Caki2 (cell line): ENCODE data around the gene USP24. TPM values are rescaled to one million over a fixed set of nuclear protein-coding genes. Genes with fewer than 3 reads are reported as not detected.

Experiments used
- DNase-seq: peaks from one replicate; pipeline ENCODE4 v3.0.0-alpha.2; 2015; ENCODE audit warnings: low read depth
- in situ Hi-C: cut with HindIII; loops from 2 replicates; pipeline ENCODE4 v1.10.0; 2016; ENCODE audit warnings: low sequenced_read_pairs, low pct_unique_long_range_greater_than_20kb, mixed read lengths
- total RNA-seq: library from RNA; depleted of rRNA; stranded (reverse); fragments of >200 nt; shearing (Covaris generic); gene quantifications from 2 replicates; pipeline ENCODE4 v1.2.3, GENCODE V29; 2014; ENCODE audit warnings: low replicate concordance; rRNA removed

Gene USP24
- 10.7 and 13.0 TPM in 2 replicates for total RNA-seq

- DNase-seq, result peak; percentile 85
- in situ Hi-C loops, result no loop called here
Observed at GRCh38 chr1:55215194-55216021, at the start of gene USP24. USP24 (minus strand) TSS chr1:55215364; CDS start chr1:55215113, 251 bp downstream.

- in situ Hi-C loops, result no loop called here
- DNase-seq, result peak; percentile 15
Observed at GRCh38 chr1:55262822-55263221, 47.7 kb upstream of the USP24 start.

GRCh38 chr1:55259911-55260609, 44.9 kb upstream of the USP24 start:
- DNase-seq, result no peak
- in situ Hi-C loops, result no loop called here

GRCh38 chr1:55257958-55258357, 42.8 kb upstream of the USP24 start:
- in situ Hi-C loops, result no loop called here

GRCh38 chr1:55255901-55256300, 40.7 kb upstream of the USP24 start:
- DNase-seq, result no peak
- in situ Hi-C loops, result no loop called here

More at GRCh38 chr1:55257958-55258357, 42.8 kb upstream of the USP24 start:
- DNase-seq, result no peak

GRCh38 chr1:55252942-55253589, 37.9 kb upstream of the USP24 start:
- in situ Hi-C loops, result no loop called here
- no peak for DNase-seq

GRCh38 chr1:55250399-55251075, 35.4 kb upstream of the USP24 start:
- no peak for DNase-seq
- in situ Hi-C loops, result no loop called here

GRCh38 chr1:55249646-55250398, 34.7 kb upstream of the USP24 start:
- DNase-seq, result no peak
- in situ Hi-C loops, result no loop called here

GRCh38 chr1:55246896-55247295, 31.7 kb upstream of the USP24 start:
- in situ Hi-C loops, result no loop called here
- no peak for DNase-seq

- no peak for DNase-seq
- in situ Hi-C loops, result no loop called here
Observed at GRCh38 chr1:55246331-55246730, 31.2 kb upstream of the USP24 start.

- in situ Hi-C loops, result no loop called here
- peak; percentile 27 for DNase-seq
Observed at GRCh38 chr1:55245781-55246180, 30.6 kb upstream of the USP24 start.

GRCh38 chr1:55244476-55245099, 29.4 kb upstream of the USP24 start:
- no peak for DNase-seq
- in situ Hi-C loops, result no loop called here

- in situ Hi-C loops, result no loop called here
- DNase-seq, result no peak
Observed at GRCh38 chr1:55243655-55244054, 28.5 kb upstream of the USP24 start.

GRCh38 chr1:55239548-55239947, 24.4 kb upstream of the USP24 start:
- in situ Hi-C loops, result no loop called here

GRCh38 chr1:55235722-55236121, 20.6 kb upstream of the USP24 start:
- DNase-seq, result no peak
- in situ Hi-C loops, result no loop called here

More at GRCh38 chr1:55239548-55239947, 24.4 kb upstream of the USP24 start:
- DNase-seq, result no peak

GRCh38 chr1:55234016-55234415, 18.9 kb upstream of the USP24 start:
- in situ Hi-C loops, result no loop called here
- no peak for DNase-seq

GRCh38 chr1:55233145-55233777, 18.1 kb upstream of the USP24 start:
- DNase-seq, result peak; percentile 55
- in situ Hi-C loops, result no loop called here
